ENCODE data around the gene PTPN11. TPM values are rescaled to one million over a fixed set of nuclear protein-coding genes. Genes with fewer than 3 reads are reported as not detected.
"Not testable (repeated sequence)": the region's sequence is repeated elsewhere in the genome, so short reads cannot be mapped to it uniquely, and the experiment has no call there.

The PTPN11 gene
- polyA plus RNA-seq, 3 donors = 84.4 to 88.1 (median 85.8) TPM

DNA sequence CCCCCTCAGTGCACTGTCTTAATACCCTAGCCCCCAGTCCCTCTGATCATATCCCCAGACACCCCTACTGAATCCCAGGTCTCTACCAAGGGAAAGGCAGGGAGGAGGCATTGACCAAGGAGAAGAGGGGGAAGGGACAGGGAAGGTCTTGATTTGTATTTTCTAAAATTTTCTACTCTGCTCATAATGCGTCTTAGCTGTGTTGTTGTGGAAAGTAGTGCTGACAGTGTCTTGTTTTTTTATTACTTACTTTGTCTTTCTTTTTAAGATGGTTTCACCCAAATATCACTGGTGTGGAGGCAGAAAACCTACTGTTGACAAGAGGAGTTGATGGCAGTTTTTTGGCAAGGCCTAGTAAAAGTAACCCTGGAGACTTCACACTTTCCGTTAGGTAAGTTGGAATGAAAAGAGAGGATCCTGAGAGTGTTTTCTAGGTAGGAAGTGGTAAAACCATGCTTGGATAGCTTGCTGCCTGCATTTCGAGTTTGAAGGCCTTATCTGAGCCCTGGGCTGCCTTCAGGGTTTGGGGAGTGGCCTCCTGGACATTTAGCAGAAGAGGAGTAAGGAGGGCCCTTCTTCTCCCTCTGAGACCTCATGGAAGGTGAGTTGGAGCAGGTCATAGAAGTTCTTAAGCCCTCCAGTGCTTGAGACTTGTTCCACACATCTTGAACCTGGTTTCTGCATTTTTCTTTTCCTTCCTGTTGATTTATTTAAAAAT is 27.4 kb downstream of the PTPN11 start:
- no peak for DNase-seq (ENCODE audit: low read depth in 3 of 3, low spot score in 2 of 3)

DNA sequence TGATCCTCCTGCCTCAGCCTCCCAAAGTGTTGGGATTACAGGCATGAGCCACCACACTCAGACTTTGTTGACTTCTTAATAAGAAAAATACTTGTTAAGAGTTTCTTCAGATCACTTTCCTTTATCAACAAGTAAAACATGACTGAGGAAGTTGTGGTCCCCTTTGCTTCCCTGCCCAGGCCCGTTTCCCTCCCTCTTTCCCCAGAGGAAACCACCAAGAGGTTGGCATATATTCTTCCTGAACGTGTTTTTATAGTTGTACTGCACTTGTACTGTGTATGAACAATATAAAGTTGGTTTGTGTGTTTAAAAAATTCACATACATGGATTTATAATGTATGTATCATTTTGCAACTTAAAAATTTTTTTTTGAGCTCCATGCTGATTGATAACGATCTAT is 28.4 kb downstream of the PTPN11 start:
- DNase-seq (ENCODE audit: low read depth in 3 of 3, low spot score in 2 of 3) = no peak

DNA sequence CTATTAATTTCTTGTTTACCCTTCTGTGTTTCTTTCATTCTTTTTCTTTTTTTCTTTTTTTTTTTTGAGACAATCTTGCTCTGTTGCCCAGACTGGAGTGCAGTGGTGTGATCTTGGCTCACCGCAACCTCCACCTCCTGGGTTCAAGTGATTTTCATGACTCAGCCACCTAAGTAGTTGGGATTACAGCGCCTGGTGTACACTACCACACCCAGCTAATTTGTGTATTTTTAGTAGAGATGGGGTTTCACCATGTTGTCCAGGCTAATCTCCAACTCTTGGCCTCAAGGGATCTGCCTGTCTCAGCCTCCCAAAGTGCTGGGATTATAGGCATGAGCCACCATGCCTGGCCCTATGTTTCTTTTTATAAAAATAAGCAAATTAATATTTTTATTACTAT is 29.4 kb downstream of the PTPN11 start:
- DNase-seq (ENCODE audit: low read depth in 3 of 3, low spot score in 2 of 3) = not testable (repeated sequence)

DNA sequence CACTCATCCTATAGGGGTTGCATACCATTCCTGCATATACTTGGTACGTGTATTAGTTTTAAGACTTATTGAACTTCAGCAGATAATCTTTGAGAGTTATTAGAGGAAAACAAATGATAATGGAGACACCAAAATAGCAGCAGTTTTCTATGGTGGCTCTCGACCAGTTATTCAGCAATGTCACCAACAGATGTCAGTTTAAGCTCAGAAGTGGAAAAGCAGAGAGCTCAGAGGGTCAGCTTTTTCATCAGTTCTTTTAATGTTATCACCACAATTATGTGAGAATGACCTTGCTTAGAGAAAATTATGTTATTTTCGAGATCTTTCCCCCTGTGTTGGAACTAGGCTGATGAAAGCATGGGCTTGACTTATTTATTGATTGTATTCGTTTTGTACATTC is 32.0 kb downstream of the PTPN11 start:
- no peak for DNase-seq (ENCODE audit: low read depth in 3 of 3, low spot score in 2 of 3)

DNA sequence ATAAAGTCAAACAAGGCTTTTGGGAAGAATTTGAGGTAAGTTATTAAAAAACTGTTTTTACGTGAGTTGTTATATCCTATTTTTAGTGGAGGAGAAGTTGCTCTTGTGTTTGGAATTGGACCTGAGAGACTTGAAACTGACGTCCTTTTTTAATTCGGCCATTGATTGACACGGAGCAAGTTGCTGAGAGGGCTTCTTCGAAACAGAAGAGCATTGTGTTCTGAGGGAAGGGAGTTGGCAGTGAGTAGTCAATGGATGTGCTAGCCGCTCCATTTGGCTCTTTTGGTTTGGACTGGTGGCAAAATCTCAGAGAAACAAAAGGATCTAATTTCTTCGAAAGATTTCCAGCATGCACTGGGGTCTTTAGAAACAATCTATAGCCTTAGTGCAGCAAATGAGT is 37.3 kb downstream of the PTPN11 start:
- no peak for DNase-seq (ENCODE audit: low read depth in 3 of 3, low spot score in 2 of 3)

DNA sequence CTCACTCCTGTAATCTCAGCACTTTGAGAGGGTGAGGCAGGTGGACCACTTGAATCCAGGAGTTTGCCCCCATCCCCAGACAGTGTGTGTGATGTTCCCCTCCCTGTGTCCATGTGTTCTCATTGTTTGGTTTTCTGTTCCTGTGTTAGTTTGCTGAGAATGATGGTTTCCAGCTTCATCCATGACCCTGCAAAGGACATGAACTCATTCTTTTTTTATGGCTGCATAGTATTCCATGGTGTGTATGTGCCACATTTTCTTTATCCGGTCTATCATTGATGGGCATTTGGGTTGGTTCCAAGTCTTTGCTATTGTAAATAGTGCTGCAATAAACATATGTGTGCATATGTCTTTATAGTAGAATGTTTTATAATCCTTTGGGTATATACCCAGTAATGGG is 38.4 kb downstream of the PTPN11 start:
- DNase-seq (ENCODE audit: low read depth in 3 of 3, low spot score in 2 of 3) = not testable (repeated sequence)

DNA sequence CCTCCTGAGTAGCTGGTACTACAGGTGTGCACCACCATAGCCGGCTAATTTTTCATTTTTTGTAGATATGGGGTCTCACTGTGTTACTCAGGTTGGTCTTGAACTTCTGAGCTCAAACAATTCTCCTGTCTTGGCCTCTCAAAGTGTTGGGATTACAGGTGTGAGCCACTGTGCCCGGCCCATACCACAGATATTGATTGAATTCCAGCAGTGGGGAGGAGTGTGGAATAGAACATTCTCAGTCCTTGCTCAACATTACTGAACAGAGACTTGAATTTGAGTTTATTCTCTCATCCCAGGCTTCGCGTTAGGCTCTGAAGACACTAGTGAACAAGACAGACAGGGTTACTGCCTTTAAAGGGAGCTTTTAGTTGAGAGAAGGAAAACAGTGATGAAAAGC is 39.6 kb downstream of the PTPN11 start:
- no peak for DNase-seq (ENCODE audit: low read depth in 3 of 3, low spot score in 2 of 3)

DNA sequence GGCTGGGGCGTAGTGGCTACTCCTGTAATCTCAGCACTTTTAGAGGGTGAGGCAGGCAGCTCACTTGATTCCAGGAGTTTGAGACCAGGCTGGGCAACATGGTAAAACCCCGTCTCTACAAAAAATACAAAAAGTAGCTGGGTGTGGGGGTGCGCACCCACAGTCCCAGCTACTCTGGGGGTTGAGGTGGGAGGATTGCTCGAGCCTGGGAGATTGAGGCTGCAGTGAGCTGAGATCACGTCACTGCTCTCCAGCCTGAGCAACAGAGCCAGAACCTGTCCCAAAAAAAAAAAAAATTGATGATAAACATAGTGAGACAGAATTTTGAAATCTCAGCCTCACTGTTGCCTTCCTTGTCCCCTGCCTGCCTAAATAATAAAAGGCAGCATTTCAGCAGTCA is 40.0 kb downstream of the PTPN11 start:
- DNase-seq (ENCODE audit: low read depth in 3 of 3, low spot score in 2 of 3) = no peak

DNA sequence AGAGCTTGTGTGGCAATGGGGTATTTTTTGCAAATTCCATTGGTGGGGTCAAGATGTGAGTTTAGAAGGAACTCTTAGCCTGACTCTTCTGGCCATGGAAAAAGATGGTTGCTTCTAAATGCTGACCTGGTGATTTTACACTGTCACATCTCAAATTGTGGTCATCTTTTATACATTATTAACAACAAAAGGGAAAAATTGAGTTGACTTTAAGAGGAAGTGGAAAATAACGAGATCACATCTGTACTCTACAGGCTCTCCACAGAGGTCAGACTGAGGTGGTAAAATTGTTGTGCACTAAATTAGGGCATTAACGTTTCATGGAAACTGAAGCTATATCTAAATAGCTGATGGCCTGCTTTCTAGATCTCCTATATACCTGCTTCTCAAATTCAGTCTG is 44.7 kb downstream of the PTPN11 start:
- DNase-seq (ENCODE audit: low read depth in 3 of 3, low spot score in 2 of 3) = no peak

DNA sequence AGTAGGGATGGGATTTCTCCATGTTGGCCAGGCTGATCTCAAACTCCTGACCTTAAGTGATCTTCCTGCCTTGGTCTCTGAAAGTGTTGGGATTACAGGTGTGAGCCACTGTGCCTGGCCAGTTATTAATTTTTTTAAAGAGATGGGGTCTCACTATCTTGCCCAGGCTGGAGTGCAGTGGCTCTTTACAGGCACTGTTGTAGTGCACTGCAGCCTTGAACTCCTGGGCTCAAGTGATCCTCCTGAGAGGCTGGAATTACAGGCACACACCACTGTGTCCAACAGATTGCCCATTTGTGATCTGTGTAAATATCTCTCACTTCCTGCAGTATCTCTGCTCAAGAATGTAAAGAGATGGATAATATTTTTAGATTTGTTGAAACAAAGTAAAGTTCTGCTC is 45.9 kb downstream of the PTPN11 start:
- no peak for DNase-seq (ENCODE audit: low read depth in 3 of 3, low spot score in 2 of 3)

DNA sequence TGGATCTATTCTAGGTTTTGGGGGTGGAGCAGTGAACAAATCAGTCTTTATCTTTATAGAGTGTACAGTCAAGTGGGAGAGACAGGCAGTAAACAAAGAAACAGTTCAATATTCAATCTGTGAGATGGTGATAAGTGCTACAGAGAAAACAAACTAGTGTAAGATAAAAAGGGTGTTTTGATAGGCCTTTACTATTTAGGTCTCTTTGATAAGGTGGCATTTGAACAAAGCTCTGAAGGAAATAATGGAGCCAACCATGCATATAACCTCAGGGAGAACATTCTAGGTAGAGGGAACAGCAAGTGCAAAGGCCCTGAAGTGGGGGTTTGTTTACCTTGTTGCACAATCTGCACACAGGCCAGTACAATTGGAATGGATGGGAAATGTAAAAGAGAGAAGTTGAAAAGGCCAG is 47.3 kb downstream of the PTPN11 start:
- no peak for DNase-seq (ENCODE audit: low read depth in 3 of 3, low spot score in 2 of 3)

DNA sequence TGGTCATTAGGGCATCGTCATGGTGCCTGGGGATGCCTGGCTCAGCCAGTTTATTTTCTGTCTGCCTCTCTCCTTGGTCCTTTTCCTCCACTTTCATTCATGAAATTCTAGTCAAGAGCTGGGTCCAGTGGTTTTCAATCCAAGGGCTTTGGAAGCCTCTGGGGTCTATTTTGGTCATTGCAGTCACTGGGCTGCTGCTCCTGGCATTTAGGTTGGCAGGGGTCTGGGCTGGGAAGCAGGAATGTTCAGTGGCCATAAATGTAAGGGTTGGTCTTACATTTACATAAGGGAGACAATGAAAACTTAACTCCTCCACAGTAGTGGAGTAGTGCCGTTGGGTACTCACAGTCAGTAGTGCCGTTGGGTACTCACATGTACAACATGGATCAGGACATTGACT is 48.1 kb downstream of the PTPN11 start:
- no peak for DNase-seq (ENCODE audit: low read depth in 3 of 3, low spot score in 2 of 3)

DNA sequence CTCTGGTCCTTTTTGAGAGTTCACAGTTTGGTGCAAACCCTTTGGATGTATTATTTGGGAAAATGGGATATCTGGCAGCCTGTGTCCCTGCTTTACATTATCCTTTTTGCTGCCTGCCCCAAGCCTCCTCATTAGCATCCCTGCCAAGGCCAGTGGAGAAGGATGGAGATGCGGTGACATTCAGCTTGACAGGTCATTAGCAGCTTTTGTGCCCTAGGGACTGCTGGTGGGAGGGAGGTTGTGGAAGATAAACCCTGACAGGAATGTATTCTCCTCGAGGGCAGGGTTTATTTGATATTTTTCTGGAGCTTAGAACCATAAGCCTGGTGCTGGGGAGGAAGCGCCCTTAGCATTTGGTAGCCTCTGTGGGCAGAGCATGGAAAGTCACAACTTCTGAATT is 49.3 kb downstream of the PTPN11 start:
- no peak for DNase-seq (ENCODE audit: low read depth in 3 of 3, low spot score in 2 of 3)

DNA sequence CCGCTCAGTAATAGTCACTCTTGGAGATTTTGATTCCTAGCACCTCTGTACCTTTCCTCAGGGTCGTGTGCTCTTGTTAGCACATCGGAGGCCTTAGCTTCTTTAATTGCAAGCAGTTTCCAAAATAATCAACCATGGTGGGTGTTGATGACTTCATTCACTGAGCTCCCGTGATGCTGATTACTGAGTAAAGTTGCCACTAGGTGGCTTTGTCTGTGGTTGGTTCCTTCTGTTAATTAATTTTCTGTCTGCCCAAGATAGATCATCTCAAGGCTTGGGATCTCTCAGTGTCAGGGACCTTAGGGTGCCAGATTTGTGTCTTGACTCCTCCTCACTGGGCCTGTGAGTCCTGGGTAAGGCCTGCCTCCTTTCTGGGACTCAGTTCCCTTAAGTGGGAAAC is 54.3 kb downstream of the PTPN11 start:
- DNase-seq (ENCODE audit: low read depth in 3 of 3, low spot score in 2 of 3) = no peak

DNA sequence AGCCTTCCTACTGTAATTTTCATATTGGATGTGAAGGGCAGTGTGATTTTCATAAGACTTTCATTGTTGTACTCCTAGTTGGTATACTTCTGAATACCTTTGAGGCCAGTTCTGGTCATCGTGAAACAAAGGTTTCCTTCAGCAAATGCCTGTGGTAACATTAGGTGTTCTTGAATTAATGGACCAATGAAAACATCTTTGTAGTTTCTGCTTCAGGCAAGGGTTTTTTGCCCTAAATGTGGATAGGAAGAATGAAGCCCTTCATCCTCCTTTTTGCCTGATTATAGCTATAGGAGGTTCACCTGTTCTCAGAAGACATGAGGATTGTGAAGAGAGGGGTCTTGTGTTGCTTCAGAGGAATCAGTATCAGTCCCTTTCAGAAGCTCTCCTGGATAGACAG is 60.7 kb downstream of the PTPN11 start:
- DNase-seq (ENCODE audit: low read depth in 3 of 3, low spot score in 2 of 3) = no peak

DNA sequence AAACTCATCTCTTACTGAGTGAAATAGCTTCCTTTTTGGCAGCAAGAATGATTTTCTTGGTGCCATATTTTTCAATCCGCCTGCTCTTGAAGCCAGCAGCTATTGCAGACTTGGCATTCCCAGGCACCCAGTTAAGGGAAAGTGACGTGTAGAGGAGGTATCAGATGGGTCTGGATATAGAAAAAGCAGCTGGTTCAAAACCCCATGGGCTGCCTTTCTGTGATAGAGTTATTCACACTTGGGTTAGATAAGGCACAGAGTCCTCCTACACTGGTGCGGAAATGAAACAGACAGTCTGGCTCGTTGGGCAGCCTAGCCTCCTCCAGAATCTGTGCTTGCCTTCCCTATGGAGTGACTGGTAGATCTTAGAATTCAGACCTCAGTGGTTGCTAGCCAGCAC is 62.2 kb downstream of the PTPN11 start:
- no peak for DNase-seq (ENCODE audit: low read depth in 3 of 3, low spot score in 2 of 3)

DNA sequence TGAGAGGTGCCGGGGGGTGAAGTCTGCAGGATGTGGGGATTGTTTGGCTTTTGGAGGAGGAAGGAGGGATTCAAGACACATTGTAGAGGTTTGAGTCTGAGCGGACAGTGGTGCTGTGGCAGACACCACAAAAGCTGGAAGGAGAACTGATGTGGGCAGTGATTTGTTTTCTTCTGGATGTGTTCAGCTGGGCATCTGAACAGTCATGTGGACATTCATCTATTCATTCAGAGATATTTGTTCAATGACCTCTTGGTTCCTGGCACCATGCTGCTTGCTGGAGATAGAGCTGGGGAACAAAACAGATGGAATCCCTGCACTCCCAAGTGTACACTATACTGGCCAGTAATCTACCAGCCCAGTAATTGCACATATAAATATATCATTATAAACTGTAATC is 64.0 kb downstream of the PTPN11 start:
- DNase-seq (ENCODE audit: low read depth in 3 of 3, low spot score in 2 of 3) = no peak

DNA sequence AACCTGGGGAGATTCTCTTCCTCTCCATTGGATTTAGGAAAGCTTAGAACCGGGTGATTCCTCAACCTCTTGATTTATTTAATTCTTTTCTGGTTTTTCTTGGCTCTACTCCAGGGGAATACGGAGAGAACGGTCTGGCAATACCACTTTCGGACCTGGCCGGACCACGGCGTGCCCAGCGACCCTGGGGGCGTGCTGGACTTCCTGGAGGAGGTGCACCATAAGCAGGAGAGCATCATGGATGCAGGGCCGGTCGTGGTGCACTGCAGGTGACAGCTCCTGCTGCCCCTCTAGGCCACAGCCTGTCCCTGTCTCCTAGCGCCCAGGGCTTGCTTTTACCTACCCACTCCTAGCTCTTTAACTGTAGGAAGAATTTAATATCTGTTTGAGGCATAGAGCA is 67.6 kb downstream of the PTPN11 start:
- no peak for DNase-seq (ENCODE audit: low read depth in 3 of 3, low spot score in 2 of 3)

DNA sequence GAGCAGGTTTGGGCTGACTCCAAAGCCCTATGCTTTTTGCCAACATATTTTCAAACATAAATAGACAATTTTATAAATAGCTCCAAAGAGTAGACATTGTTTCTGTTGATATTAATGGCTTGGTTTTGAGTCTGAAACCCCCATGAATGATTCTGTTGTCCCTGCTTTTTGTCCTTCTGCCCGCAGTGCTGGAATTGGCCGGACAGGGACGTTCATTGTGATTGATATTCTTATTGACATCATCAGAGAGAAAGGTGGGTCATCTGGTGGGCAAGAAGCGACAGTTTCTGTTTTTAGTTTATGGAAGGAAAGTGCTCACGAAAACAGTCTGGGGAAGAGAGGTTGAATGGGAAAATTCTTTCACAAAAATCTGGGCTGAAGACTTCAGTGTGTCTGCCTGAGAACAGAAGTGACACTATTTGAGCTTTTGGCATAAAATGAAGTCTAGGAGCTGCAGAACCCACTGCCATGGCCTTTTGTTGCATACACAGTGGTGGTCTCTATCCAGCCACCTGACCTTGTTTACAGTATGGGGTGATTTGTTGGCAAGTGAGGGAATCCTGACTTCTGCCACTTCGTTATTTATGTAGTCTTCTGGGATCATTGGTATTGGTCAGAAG is 69.6 kb downstream of the PTPN11 start:
- DNase-seq (ENCODE audit: low read depth in 3 of 3, low spot score in 2 of 3) = no peak

DNA sequence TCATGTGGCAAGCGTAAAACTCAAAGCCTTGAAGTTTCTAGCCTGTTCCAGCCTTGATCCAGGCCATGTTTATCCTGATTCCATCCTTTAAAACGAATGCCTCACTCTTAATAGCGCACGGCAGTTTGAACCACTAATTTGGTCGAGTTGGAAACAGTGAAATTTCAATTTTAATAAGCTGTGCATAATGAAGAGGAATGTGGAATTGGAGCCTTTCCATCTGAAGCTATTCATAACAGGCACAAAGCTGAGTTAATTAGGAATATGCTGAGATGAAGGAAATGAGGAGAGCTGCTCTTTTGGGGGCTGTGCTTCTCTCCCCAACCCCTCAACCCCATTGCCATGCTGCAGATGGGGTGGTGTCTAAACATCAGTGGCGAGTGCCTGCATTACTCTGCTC is 70.7 kb downstream of the PTPN11 start:
- no peak for DNase-seq (ENCODE audit: low read depth in 3 of 3, low spot score in 2 of 3)

DNA sequence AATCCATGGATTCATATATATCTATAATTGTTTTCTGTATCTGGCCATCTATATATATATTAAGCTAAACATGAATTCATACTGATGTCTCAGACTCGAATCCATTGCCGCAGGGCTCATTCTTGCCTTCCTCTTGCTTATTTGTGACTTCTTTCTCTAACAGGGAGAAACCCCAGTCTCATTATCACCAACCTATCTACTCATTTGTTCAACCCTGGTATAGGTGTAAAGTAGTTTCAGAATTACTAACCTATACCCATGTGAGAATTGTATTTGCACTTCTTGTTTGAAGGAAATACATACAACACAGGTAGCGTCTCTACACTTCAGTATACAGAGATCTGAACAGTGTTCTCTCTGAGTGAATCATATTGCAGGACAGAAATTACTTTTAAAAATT is 77.7 kb downstream of the PTPN11 start:
- no peak for DNase-seq (ENCODE audit: low read depth in 3 of 3, low spot score in 2 of 3)

DNA sequence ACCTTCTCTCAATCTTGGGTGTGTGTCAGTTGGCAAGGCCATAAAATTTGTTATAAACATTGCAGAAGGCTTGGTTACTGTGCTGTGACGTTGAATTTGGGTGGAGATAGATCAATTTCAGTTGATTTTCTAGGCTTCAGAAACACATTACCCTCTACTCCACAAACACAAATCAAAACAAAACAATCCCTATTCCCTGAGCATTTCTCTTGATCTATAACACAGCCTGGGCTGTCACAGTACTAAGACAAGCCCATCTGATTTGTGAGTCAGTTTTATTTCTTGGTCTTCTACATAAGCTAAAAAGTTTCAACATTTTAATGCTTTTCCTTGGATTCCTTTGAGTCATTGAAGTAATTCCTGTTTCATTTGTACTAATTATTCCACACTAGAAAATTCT is 79.8 kb downstream of the PTPN11 start:
- DNase-seq (ENCODE audit: low read depth in 3 of 3, low spot score in 2 of 3) = no peak

DNA sequence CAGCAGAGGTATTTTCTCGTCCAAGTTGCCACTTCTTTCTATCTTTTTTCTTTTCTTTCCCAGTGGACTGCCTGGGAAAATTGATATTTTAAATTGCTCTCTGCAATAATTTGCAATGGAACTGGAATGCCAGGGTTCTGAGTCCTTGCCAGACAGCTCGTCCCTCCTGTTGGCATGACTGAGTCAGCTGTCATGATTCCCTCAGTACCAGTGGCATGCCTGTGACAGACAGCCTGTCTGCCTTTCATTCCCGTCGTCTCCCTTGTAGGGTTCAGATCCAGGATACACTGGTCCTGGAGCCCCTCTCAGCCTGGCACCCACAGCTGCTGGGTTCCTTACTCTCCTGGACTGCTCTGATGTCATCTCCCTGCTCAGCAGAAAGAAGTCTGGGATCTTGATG is 84.8 kb downstream of the PTPN11 start:
- no peak for DNase-seq (ENCODE audit: low read depth in 3 of 3, low spot score in 2 of 3)
